Hair follicular keratinocyte (primary cell): Measurements from ENCODE around the gene ADORA3. TPM values are rescaled to one million over a fixed set of nuclear protein-coding genes. Genes with fewer than 3 reads are reported as not detected.

ENCODE experiments used
- total RNA-seq: library from RNA; depleted of rRNA; stranded (reverse); fragments of >200 nt; gene quantifications from 2 replicates; pipeline ENCODE4 v1.2.3, GENCODE V29; 2015

ADORA3 gene
- not detected in 2 replicates for total RNA-seq

DNA sequence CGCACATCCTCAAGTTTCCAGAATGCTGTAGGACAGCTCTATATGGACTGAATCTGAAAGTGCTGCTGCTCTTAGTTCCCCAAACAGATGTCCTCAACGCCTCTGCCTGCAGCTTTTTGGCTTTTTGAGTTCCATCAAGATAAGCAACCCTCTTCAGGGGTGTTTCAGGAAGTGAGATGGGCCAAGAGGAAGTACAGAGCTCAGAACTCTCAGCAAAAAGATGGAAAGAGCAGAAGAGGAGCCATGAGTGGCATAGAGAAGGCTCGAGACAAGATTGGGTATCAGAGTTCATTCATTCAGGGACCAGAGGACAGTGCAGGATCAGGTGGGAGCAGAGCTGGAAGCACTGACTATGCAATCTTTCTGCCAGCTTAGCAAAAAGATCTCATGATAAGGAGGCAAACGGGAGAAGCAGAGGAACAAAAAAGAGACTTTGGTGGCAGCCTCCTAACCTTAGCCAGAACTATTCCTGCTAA, at the start of gene ADORA3, which contains the start of gene TMIGD3:
Gene ADORA3, minus strand, starts transcription at position 49 of the 476 bp plus-strand sequence. CDS start 279 bp downstream, outside the sequence.
Gene TMIGD3, minus strand, starts transcription at position 49 of the 476 bp plus-strand sequence. CDS start 279 bp downstream, outside the sequence.

Other genes starting within 250 kb of the ADORA3 start
- not detected in 2 replicates for gene CHIA, start 212.8 kb downstream of the ADORA3 start, total RNA-seq
- 0.11 and 0.16 TPM in 2 replicates for gene OVGP1, start 75.9 kb downstream of the ADORA3 start, total RNA-seq
- 42.6 and 66.7 TPM in 2 replicates for gene WDR77, start 54.4 kb downstream of the ADORA3 start, total RNA-seq
- gene ATP5PB, start 54.2 kb downstream of the ADORA3 start, total RNA-seq = 351 and 383 TPM in 2 replicates
- not detected in 2 replicates for gene C1orf162, start 29.6 kb downstream of the ADORA3 start, total RNA-seq
- not detected in 2 replicates for gene TMIGD3, start within 50 bp of the ADORA3 start, total RNA-seq
- gene RAP1A, start 116.2 kb upstream of the ADORA3 start, total RNA-seq = 21.8 and 26.2 TPM in 2 replicates
- gene INKA2, start 235.8 kb upstream of the ADORA3 start, total RNA-seq = 2.0 and 2.1 TPM in 2 replicates